CD4-positive, alpha-beta T cell treated with Interleukin-17A for 1 hour (primary cell): ENCODE data around the gene ABCC1.

Experiments
- DNase-seq: peaks from one replicate; pipeline ENCODE4 v3.0.0-alpha.2; 2020

Gene ABCC1

DNA sequence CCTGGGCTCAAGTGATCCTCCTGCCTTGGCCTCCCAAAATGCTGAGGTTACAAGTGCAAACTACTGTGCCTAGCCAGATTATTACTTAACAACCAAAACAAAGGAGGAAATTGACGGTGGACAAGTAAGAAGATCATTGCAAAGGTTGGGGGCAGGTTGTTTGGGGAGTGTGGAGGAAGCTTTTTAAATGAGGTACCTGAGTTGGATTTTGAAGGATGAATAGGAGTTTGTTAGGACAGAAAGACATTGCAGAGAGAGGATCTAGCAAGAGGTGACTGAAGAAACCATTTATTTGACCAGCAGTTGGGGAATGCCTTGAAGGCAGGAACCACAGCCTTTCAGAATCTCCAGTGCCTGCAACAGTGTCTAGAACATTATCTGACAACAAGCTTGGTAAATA, 51.3 kb downstream of the ABCC1 start:
- DNase-seq = no peak

GRCh38 chr16:16001596-16002255, 52.3 kb downstream of the ABCC1 start:
- DNase-seq = no peak

- no peak for DNase-seq
Measured at GRCh38 chr16:16003719-16004313, 54.4 kb downstream of the ABCC1 start.

DNA sequence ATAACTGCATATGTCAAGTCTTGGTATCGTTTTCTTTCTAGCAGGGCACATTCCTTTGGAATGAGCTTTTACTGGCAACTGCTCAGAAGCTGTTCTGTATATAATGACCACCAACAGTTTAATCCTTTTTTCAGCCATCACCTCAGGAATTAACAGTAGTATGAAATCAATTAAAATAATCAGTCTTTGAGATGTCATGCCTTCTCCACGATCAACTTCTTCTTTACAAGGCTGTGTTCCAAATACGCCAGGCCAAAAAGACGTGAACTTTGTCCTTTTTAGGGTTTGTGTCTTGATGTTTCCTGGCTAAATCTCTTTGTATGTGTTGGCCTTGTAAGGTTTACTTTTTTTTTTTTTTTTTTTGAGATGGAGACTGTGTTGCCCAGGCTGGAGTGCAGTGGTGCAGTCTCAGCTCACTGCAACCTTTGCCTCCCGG, 54.9 kb downstream of the ABCC1 start:
- DNase-seq = no peak

GRCh38 chr16:16005721-16006120, 56.3 kb downstream of the ABCC1 start:
- no peak for DNase-seq

DNA sequence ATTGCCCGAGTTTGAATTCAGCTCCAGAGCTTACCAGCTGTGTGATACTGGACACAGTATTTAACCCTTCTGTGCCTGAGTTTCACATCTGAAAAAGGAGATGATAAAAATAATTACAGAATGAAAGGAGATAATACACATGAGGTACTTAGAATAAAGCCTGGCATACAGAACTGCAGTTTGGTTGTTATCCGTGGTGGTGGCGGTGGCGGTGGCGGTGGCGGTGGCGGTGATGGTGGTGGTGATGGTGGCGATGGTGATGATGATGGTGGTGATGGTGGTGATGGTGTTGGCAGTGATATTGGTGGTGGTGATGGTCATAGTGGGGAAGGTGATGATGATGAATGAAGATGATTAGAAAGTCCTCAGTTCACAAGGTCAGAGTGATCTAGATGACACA, 57.2 kb downstream of the ABCC1 start:
- DNase-seq = no peak

DNA sequence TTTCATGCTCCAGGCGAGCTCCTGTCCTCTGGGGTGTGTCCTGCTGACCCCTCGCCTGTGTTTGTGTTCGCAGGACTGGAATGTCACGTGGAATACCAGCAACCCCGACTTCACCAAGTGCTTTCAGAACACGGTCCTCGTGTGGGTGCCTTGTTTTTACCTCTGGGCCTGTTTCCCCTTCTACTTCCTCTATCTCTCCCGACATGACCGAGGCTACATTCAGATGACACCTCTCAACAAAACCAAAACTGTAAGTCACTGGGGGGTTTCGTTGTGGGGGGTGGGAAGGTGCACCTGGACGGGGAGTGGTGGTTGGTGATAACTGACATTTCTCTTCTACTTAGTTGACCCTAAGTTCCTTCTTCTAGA, 58.3 kb downstream of the ABCC1 start:
- no peak for DNase-seq

DNA sequence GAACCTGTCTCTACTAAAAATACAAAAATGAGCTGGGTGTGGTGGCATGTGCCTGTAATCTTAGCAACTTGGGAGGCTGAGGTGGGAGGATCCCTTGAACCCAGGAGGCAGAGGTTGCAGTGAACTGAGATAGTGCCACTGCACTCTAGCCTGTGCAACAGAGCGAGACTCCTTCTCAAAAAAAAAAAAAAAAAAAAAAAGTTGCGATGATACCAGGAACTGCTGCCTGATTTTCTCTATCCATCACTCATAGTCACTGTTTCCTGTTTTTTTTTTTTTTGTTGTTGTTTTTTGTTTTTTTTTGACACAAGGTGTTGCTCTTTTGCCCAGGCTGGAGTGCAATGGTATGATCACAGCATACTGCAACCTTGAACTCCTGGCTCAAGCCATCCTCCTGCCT, 59.2 kb downstream of the ABCC1 start:
- DNase-seq = no peak

- DNase-seq = no peak
Measured at GRCh38 chr16:16009401-16009800, 60.0 kb downstream of the ABCC1 start.

DNA sequence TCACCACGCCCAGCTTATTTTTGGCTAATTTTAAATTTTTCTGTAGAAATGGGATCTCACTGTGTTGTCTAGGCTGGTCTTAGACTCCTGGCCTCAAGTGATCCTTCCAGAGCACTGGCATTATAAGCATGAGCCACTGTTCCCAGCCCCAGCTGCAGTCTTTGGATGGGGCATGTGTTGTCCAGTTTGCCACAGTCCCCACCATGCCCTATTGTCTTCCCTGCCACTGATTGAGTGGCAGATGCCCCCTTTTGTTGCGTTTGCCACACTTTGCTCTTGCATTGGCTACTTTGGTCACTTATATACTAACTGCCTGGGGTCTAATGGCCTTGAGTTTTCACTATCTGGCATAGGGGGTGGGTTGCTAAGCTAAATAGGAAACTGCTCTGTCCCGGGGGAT, 60.8 kb downstream of the ABCC1 start:
- no peak for DNase-seq

GRCh38 chr16:16012144-16012543, 62.7 kb downstream of the ABCC1 start:
- no peak for DNase-seq

DNA sequence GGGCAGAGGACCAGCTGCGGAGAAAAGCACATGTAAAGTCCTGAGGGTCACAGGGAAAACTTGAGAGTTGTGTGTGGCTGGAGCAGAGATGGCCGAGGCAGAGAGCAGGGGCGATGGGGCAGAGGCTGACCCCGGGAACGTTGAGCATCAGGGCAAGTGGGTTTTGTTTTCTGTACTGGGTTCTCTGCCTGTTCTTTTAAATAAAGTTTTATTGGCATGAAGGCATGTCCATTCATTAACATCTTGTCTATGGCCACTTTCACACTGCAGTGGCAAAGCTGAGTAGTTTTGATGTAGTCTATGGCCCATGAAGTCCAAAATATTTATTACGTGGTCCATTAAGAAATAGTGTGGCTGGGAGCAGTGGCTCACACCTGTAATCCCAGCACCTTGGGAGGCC, 64.4 kb downstream of the ABCC1 start:
- DNase-seq = no peak

DNA sequence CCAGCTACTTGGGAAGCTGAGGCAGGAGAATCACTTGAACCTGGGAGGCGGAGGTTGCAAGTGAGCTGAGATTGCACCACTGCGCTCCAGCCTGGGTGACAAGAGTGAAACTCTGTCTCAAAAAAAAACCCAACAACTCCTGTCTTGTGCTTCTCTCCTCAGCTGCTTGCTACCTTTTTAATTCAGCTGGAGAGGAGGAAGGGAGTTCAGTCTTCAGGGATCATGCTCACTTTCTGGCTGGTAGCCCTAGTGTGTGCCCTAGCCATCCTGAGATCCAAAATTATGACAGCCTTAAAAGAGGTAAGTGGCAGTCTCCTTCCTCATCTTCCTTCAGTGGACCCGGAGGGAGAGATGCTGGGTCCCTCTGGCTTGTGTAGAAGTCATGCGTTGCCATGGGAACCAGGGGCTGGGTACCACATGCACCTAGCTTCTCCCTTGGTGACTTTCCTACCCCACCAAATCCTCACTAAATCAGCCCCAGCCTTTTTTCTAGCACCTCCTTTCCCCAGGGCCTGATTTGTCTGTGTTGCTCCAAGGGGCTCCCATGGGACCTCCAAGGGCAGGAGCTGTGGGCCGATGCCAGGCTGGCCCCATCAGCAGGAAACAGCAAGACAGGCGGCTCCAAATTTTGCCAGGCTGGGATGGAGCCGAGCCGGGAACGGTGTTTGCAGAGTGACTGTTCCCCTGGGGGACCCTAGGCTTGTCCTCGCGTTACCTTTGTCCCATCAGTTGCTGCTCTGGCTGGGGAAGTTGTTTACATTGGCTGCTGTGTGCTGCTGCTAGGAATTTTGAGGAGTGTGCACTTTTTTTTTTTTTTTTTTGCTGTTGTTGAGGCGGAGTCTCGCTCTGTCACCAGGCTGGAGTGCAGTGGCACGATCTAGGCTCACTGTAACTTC, 65.2 kb downstream of the ABCC1 start:
- DNase-seq = no peak

DNA sequence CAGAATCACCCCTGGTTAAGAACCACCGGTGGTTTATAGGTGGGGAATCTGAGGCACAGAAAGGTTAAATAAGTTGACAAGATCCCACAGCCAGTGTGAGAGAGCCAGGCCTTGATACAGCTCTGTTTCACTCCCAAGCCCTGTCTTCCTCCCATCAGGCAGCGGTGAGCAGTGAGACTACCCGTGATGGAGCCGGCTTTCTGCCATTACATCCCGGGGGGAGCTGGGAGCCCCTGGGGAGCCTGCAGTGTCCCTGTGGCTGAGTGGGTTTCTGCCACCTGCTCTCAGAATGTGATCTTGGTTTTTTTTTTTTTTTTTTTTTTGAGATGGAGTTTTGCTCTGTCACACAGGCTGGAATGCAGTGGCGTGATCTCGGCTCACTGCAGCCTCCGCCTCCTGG, 66.4 kb downstream of the ABCC1 start:
- no peak for DNase-seq

DNA sequence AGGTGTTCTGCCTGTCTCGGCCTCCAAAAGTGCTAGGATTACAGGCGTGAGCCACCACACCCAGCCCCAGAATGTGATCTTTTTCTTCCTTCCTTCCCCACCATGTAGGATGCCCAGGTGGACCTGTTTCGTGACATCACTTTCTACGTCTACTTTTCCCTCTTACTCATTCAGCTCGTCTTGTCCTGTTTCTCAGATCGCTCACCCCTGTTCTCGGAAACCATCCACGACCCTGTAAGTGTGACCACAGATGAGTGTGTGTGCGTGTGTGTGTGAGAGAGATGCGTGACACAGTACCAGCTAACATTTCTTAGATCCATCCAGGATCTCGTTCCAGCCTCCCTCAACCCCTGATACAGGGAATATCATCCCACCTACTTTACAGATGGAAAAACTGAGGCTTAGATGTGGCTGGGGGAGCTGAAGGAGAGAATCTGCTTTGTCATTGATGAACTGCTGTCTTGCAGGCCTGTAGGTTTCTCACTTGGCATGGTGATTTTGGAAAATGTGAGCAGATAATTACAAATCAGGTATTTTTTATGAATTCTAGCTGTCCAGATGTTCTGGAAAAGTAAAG, 67.1 kb downstream of the ABCC1 start:
- no peak for DNase-seq

DNA sequence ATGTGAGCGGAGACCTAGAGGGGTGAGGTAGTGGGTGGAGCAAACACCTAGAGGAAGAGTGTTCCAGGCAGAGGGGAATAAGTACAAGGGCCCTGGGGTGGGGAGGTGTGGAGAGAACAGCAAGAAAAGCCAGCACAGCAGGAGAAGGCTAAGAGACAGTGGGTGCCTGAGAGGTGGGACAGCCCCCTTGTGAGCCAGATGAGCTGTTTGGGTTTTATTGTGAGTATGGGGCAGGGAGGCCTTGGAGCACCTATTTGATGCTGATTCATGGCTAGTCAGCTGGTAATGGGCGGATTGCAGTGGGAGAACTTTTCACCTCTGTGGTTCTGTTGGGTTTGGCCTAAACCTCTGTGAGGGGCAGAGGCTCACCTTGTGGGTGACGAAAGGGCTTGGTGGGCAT, 68.4 kb downstream of the ABCC1 start:
- no peak for DNase-seq

DNA sequence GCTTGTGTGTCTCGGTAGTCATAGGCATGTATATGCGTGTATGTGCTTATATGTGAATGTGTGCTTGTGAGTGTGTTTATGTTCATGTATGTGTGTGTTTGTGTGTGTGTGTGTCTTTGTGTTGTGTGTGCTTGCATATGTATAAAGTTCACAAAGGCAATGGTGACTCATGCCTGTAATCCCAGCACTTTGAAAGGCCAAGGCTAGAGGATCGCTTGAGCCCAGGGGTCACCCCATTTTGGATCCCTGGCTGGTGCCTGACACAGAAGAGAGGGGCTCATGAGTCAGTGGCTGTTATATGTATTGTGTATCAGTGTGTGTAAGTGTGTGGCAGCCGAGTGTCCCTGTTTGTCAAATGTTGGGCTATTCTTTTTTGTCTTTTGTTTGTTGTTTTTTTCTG, 69.3 kb downstream of the ABCC1 start:
- DNase-seq = no peak

DNA sequence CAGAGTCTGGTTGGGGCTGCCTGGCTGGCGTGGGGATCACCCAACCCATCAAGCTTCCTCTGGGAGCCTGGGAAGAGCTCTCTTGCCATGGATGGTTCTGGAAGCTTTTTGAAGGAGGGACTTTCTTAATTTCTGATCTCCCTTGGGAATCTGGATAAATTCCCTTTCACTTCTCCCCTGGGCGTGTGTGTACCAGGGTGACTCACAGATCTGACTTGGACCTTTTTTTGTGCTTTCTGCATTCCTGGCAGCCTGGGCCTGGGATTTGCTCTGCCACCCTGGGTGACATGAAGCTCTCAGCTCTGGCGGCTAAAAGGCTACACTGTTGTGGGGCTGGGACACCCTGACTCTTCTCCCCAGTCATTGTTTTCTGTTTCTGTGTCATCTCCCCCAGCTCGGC, 70.1 kb downstream of the ABCC1 start:
- no peak for DNase-seq

DNA sequence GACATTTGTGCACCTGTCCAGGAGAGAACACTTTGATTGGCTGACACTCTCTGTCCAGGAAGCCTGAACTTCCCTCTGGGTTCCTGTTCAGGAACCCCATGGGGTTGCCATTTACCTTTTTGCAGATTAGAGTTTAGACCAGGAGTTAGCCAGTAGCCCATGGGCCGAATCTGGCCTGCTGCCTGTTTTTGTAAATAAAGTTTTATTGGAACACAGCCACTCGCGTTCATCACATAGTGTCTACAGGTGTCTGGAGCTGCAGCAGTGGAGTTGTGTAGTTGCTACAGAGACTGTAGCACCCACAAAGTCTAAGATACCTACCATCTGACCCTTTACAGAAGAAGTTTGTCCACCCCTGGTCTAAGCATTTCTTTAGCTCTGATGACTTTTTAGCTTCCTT, 70.9 kb downstream of the ABCC1 start:
- no peak for DNase-seq

GRCh38 chr16:16021020-16021419, 71.6 kb downstream of the ABCC1 start:
- no peak for DNase-seq

GRCh38 chr16:16021646-16021987, 72.2 kb downstream of the ABCC1 start:
- no peak for DNase-seq

- DNase-seq = no peak
Measured at GRCh38 chr16:16021988-16022682, 72.7 kb downstream of the ABCC1 start.

DNA sequence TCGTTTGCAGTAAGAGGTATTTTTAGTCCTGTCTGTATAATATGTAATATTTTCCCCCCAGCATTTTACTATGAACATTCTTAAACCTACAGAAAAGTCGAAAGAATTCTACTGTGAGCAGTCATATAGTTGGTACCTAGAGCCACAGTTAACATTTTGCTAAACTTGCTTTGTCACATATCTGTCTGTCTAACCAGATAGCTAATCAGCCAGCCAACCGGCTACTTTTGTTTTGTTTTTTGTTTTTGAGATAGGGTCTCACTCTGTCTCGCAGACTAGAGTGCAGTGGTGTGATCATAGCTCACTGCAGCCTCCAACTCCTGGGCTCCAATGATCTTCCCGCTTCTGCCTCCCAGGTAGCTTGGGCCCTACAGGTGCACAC, 73.3 kb downstream of the ABCC1 start:
- DNase-seq = no peak
